SH-SY5Y (cell line): ENCODE results near the gene HDHD5.

Source experiments
- GATA2 ChIP-seq: IDR thresholded peaks from 2 replicates; pipeline ENCODE4 v1.6.1; 2011; ENCODE audit warnings: mild to moderate bottlenecking, low read depth, low read length
- GATA3 ChIP-seq: IDR thresholded peaks from 2 replicates; pipeline ENCODE4 v1.6.1; 2011; ENCODE audit warnings: low read depth, mild to moderate bottlenecking, low read length, moderate library complexity

DNA sequence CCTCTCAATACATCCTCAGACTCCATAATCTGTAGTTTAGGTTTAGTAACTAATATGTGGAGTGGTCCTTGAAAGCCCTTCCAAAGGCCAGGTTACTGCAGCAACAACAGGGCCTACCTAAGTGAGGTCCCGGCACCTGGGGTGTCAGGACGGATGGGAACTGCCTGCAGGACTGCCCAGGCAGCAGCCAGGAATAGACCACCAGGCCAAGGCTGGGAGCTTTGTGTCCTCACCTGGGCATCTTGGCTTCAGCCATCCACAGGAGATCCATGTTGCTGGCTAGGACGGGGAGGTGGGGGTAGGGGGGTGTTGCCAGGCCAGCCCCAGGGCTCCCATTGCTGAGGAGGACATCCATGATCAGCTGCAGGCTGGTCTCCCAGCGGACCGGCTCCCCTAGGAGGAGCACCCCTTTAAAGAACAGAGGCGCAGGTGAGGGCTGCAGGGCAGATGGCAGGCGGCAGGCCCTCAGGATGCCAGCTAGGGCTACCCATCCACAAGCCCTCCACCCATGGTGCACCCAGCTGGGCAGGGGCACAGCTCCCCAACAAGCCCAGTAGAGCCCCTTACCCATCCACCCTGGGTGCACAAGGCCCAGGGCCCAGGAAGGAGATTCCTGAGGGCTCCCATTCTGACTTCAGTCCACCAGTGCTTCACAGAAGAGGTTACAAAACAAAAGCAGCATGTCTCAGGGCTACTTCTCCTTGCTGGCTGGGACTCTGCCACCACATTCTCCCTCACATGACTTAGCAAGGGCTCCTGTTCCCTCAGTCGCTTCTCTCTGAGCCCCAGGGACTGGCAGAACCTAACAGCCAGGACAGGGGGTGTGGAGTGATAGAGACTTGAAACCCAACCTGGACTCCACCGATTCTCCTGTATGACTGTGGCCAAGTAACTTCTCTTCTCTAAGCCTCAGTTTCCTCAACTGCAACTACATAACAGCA is 18.0 kb downstream of the HDHD5 start:
- TF ChIP-seq GATA2: no peak
- no peak for TF ChIP-seq GATA3
